Activated CD4-positive, alpha-beta T cell treated with anti-CD3 and anti-CD28 coated beads, Interleukin-2, amount 50 U/mL, for 24 hours (primary cell): ENCODE results near the gene ABR.
"Not testable (repeated sequence)": the region's sequence is repeated elsewhere in the genome, so short reads cannot be mapped to it uniquely, and the experiment has no call there.

Experiments used
- DNase-seq, 2 donors: peaks; one replicate each; pipeline ENCODE4 v3.0.0-alpha.2; 2020; ENCODE audit warnings: low read depth in 1 of 2, low spot score in 1 of 2

ABR gene

DNA sequence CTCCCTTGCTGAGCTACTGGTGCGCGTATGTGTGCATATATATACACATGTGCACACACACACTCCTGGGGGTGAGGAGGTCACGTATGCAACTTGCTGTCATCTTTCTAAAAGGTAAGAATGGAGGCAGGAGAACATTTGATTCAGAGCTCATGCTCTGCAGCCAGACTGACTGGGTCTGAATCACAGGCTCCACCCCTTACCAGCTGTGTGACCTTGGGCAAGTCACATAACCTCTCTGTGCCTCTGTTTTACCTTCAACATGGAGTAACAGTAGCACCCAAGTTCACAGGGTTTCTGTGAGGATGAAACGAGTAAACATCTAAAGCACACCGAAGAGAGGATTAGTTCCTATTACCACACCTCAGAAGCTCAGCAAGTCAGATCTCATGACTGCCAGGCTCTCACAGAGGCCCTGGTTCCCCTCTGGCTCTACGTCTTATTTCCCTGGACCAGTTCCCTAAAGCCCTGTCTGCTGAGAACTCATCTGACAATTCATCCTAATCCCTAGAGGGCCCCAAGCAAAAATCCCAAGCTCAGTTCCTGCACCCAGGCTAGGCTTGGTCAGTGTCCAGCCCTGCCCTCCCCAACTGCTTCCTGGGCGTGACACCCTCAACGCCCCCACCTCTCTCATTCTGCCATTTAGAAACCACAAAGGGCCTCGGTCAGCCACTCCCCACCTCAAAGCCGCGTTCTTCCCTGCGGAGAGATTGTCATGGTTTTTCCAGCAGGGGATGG, 28.7 kb downstream of the ABR start:
- DNase-seq: no peak

DNA sequence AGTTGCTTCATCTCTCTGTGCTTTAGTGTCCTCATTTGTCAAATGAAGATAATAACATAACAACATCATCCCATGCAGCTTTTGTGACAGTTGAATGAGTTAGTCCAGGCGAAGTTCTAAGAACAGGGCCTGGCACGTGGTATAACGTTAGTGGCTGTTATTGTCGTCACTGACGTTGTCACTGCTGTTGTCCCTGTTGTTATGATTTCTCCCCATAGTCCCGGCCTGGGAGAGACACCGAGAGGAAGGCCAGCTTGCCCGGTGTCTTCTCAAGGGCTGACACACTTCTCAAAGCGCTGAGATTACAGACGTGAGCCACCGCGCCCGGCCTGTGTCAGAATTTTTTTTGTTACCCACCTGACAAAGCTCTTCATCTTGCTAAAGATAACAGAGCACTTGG, 29.9 kb downstream of the ABR start:
- no peak for DNase-seq

DNA sequence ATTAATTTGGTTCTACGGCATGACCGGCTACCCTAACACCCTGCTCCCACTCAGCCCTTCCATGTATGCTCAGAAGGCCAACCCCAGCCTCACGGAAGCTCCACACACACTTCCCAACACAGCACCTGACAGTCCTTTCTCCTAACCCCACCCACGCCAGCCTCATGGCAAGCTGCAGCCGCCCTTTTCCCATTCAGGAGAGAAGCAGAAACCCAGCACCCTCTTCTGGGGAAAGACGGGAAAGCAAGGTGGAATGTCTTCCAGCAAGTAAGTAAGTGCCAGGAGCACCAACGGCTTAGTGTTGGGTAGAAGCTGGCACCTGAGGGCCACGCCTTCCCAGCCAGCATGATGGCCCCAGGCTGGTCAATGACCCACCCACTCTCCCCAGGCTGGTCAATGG, 32.1 kb downstream of the ABR start:
- no peak for DNase-seq

DNA sequence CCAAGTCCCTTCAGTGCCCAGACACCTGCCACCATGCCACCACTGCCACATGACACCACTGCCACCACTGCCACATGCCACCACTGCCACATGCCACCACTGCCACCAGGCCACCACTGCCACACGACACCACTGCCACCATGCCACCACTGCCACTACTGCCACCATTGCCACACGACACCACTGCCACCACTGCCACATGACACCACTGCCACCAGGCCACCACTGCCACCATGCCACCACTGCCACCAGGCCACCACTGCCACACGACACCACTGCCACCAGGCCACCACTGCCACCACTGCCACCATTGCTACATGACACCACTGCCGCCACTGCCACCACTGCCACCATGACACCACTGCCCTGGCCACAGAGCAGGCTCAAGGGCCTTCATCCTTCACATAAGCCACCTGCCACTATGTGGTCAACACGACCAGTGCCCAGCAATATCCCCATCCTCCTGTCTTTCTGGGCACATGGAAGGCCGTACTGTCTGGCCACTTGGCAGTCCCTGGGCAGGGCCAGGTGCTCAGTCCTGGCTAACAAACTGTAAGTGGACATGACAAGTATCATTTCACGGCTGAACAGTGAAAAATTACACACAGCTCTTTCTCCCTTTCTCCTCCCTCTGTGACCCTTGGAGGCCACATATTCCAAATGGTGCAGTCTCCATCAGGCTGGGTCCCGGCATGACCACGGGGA, 33.1 kb downstream of the ABR start:
- DNase-seq: no peak

DNA sequence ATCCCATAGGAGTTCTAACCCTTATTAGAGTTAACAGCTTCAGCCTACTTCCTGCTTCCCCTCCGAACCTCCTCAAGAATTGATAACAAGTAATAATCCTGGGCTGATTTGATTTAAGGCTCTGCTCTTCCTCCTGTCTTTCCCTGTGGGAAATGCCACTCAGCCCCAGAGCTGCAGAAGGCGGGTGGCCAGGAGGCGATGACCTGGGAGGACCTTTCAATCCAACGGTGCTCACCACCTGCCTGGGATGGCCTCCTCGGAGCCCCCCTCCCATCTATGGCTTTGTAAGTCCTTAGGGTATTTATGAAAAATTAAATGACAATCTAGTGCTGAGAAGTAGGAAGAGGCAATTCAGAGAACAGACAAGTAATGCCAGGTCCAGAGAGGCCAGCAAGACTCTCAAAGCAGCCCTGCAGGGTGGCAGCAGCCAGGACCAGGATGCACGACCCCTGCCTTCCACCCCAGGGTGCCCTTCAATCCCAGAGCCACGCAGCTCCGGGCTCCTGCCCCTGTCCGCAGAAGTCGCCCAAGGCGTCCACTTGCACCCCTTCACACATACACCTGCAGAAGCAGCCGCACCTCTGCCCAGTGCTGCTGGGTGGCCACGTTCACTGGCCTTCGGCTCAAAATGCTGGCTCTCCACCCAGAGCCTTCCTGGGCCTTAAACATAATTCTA, 34.3 kb downstream of the ABR start:
- no peak for DNase-seq

DNA sequence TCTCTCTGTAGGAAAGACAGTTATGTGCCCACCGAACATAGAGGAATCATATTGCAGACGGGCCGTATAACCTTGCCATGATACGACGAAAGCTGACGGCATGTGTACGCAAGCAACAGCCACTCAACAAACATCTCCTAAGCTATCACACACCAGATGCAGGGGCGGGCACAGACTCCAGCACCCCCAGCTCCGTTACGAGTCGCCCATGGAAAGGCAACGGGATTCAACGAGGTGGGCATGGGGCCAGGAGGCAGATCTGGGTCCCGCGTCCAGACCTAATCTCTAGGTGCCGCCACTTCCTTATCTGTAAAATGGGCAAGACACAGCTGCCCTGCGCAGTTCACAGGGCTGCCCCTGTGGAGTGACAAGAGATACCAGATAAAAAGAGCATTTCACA, 35.6 kb downstream of the ABR start:
- DNase-seq: no peak

DNA sequence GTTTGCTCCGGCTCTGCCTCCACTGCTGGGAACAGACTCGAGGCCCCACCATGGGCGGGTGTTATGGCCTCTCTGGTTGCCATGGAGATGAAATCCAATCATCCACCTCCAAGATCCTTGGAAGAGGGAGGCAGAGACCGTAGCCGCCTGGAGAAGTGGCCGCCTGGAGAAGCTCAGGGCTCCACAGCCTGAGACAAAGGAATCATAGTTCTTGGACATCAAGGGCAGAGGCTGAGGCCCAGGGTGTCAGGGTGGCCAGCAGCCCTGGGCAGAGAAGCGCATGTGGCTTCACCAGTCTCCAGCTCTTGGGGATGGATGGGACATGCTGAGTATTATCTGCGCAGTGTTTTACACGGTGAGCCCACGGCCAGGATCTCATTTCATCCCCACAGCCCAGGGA, 36.2 kb downstream of the ABR start:
- no peak for DNase-seq

DNA sequence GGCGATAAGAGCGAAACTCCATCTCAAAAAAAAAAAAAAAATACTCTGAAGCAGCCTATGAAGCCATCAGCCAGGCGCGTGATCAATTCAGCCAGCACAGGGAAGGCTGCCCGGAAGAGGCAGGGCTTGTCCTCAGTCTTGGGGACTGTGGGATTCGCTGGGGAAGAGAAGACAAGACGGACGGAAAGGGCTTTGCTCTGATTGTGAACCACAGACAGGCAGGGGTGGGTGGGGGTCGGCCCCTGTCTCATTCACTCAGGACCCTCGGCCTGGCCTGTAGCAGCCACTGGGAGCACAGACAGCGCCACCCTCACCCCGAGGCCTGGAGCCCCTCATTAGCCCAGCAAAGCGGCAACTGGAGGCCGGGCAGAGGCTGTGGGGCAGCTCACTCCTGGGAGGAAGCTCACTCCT, 37.2 kb downstream of the ABR start:
- no peak for DNase-seq

DNA sequence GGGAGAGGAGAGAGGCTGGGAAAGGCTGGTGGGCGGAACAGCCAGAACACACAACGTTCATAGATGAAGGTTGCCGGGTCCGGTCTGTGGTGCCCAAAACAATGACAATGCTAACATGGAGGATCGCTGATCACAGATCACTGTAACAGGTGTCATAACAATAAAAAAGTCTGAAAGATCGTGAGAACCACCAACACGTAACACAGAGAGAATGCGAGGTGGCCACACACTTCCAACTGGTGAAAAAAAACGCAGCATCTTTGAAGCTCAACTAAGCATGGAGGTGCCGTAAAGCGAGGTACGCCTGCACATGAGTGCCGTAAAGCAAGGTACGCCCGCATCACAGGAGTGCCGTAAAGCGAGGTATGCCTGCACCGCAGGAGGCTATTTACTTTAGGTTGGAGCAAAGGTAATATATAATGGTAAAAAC, 42.3 kb downstream of the ABR start:
- no peak for DNase-seq

DNA sequence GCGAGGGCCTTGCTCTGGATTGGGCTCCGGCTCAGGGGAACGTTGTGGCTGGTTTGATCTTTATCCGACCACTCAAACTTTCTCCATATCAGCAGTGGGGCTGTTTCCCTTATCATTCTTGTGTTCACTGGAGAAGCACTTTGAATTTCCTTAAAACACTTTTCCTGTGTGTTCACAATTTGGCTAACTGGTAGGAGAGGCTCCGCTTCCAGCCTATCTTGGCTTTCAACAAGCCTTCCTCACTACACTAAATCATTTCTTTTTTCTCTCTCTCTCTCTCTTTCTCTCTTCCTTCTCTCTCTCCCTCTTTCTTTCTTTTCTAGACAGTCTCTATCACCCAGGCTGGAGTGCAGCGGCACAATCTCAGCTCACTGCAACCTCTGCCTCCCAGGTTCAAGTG, 43.0 kb downstream of the ABR start:
- DNase-seq: no peak

DNA sequence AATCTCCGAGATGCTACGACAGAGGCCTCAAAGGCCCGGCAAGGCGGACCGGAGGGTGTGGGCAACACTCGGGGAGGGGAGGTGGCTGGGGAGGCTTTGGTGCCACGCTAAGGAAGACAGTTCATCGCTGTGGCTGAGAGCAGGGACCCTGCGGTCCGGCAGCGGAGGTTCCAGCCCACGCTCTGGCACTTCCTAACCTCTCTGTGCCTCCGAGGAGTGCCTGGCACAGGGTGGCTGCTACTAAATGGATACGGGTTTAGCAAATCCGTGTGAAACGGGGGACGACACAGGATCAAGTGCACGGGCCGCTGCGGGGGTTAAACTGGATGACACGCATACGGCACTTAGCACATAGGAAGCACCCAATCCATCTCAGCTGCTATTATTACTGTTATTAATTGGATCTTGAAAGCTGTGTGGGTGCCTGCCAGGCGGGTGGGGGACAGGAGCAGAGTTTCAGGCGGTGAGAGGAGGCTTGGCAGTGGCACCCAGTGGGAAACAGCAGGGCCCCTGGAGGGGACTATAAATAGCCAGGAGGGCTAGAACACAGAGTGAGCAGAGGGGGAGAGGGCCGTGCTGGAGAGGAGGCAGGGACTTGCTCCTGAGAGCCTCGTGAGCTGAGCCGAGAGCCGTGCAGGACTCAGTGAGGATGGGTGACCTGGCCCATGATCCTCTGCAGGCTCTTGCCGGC, 45.0 kb downstream of the ABR start:
- no peak for DNase-seq

DNA sequence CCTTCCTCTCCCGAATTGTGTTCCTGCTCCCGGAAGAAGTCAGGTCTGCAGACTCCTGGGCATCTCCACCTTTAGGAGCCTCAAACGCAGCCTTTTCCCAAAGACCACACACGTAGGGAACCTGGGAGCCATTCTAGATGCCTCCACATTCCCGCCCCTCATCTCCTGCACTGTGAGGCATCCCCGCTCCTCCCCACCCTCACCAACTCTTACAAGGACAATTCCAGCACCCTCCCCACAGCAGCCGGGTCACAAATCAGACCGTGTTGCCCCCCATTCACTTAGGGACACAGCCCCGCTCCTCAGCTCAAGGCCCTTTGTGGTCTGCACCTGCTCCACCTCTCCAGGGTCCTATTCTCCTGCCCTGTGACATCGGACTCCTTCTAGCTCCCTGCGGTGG, 49.6 kb downstream of the ABR start:
- DNase-seq: no peak

DNA sequence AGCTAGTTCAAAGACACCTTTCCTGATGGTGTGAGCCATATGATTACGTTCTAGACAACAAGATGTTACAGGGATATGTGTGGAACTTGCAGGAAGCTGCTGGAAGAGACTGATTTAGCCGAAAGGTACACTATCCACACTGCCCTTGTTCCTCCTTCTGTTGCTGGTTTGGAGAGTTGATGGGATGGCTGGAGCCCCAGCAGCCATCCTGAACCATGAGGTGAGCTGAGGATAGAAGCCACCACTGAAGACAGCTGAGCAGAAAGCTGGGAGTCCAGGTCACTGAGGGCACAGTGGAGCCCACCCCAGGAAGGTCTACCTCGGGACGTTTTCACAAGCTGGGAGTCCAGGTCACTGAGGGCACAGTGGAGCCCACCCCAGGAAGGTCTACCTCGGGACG, 51.3 kb downstream of the ABR start:
- DNase-seq: not testable (repeated sequence)

DNA sequence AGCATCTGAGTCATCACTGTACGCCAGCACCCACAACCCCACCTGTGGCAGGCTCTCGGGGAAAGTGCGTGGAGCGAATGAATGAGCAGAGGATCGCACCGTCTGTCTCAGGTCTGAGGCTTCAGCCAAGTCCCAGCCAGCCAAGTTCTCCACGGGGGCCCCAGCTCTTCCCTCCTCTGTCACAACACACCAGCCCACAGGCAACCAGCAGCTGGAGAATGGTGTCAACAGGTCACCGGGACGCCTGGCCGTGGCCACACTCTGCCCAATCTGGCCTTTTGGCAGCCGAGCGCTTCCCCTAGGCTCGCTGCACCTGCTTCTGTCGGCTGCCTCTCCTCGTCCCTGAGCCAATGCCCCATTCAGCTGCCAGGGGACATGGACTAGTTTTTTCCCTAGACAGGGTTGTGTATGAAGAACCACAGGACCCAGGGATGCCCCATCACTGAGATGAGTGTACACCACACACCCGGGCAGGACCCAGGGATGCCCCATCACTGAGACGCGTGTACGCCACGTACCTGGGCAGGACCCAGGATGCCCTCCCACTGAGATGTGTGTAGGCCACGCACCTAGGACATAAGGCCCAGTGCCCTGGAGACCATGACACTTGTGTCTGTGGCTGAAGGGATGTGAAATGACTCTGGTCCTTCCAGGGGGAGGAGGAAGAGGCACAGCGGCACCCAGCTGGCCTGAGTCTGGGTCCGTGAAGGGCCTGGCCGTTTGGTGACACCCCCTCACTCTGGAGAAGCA, 52.8 kb downstream of the ABR start:
- DNase-seq: no peak

DNA sequence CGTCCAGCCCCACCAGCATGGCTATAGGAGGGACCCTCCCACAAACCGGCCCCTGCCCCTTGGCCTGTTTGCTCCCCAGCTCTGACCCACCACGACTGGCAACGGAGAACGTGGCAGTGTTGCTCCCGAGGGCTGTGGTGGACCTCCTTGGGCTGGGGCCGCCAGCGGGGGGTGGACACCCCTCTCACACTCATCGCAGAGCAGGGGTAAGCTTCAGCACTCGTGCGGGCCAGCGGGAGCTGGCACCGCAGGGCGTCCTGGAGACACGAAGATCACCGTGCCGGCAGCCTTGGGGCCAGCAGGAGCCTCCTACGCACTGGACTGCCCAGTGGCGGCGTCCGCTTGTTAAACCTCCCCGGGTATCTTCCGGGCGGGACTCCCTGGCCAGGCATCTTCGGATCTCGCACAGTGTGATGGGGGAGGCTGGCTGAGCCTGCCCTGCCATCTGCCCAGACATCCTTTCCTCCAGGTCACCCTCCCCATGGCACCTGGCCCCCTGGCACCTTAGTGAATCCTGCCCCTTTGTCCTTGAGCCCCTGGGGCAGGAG, 53.5 kb downstream of the ABR start:
- DNase-seq: no peak

DNA sequence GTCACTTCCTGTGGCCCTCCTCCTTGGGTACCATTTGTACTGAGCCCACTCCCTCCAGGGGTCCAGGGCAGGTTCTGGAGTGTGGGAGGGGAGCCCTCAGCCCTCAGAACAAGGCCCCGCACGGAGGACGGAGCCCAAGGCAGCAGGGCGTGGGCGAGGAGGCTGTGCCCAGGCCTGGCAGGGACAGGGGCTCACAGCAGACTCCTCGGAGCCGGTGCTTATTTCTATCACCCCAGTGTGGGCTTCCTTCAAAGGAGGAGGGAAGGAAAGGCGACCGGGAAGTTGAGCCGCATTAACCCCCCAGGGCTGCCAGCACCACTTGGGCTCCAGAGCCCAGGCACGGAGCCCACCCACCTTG, 54.0 kb downstream of the ABR start:
- DNase-seq: no peak

DNA sequence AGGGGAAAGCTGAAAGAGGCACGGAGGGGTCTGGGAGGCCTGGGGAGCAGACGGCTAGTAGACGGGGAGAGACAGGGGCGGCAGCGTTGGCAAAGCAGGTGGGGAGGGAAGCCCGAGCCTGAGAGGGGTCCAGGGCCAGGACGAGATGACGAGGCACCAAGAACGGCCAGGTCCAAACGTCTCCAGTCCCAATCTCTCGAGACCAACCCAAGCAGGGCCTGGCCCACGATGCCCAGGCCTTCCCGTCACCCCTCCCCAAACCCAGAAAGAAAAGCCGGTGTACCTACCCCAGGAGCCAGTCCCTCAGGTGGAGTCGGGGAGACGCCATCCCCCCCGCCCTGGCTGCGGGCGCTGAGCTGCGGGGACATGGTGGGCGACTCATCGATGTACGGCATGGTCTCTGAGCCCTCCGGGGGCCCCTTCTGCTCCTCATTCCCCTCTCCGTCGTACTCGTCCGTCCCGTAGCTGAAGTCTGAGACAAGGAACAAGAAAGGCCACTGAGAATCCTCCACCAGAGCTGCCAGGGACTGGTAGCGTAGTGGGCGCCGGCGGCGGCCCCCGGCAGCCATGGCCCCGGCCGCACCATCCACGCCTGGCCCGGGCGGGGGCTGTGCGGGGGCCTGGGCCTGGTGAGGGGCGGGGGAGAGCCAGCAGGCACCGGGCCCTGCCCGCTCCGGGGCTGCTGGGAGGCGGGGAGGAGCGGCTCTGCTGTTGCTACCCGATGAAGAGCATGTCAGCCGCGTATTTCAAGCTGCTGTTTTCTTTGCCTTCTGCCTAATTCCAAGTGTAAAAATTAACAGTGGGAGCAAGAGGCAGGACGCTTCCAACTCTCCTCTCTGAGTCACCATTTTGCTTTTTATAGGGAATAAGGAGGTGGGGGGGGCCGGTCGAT, 54.6 kb downstream of the ABR start:
- no peak for DNase-seq

DNA sequence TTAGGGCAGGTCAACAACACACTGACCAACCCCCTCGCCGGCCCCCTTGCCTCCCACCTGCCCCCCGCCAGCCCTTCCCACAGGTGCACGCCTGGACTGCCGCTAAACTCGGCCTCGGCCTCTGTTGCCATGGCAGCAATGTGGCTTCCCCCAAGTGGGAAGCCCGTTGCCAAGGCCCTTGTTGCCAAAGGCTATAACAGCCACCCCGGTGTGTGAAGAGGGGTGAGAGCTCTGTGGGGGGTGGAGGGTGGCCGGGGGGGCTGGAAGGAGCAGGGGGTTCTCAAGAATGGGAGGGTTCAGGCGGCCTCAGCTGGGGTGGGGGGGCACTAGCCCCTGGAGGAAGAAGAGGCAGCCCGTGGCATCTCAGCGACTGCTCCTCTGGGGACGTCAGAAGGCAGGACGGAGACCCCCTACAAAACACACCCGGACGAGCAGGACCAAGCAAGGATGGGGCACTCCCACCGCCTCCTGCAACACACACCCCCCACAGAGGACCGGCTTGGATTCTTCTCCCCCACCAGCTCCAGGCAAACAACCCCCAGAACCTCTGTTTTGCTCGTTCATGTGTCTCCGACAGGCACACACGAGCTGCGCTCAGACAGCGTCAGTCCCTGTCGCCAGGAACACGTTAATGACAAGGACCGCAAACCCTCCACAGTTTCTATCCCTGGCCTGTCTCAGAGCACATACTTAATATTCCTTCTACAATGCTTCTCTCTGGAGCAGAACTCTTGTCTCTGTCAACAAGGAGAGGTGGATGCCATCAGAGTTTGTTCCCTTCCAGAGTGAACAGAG, 55.7 kb downstream of the ABR start:
- no peak for DNase-seq

DNA sequence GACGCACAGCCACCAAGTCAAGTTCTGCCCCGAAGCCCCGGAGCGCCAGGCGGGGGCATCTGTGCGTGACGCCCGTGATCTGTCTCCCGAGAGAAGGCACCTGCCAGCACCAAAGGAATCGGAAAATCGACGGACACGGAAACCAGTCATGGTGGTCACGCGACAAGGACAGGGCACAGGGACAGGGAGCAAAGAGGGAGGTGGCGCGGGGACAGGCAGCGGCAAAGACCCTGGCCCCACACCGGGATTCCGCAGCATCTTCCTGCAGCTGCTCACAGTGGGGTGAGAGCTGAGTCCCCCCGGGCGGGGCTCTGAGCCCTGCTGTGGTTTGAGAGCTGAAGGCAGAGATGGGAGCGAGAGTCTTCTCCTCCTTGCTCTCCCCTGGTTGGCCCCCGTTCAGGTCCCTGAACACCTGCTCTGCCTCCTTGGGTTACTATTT, 56.4 kb downstream of the ABR start:
- DNase-seq: no peak
